IPS DF 19.7 (cell line): ENCODE measurements around the gene TMEM217.

ENCODE experiments used
- DNase-seq: peaks from one replicate; pipeline ENCODE4 v3.0.0-alpha.2; 2013; ENCODE audit warnings: low read depth, low spot score

Gene TMEM217

GRCh38 chr6:37280162-37280887 is 22.4 kb upstream of the TMEM217 start:
- no peak for DNase-seq

GRCh38 chr6:37279366-37280134 is 21.6 kb upstream of the TMEM217 start:
- no peak for DNase-seq

- no peak for DNase-seq
These were observed 19.1 kb upstream of the TMEM217 start for GRCh38 chr6:37277001-37277409.

GRCh38 chr6:37275350-37275749 is 17.4 kb upstream of the TMEM217 start:
- no peak for DNase-seq

GRCh38 chr6:37273690-37274089 is 15.7 kb upstream of the TMEM217 start:
- no peak for DNase-seq

GRCh38 chr6:37272834-37273566 is 15.1 kb upstream of the TMEM217 start:
- no peak for DNase-seq

- no peak for DNase-seq
These were observed 11.2 kb upstream of the TMEM217 start for GRCh38 chr6:37269105-37269504.

GRCh38 chr6:37265860-37266259 is 7.9 kb upstream of the TMEM217 start:
- DNase-seq, result no peak

- no peak for DNase-seq
These were observed 7.1 kb upstream of the TMEM217 start for GRCh38 chr6:37265001-37265400.

- DNase-seq, result no peak
These were observed 4.6 kb upstream of the TMEM217 start for GRCh38 chr6:37262446-37263026.

GRCh38 chr6:37261198-37261597 is 3.3 kb upstream of the TMEM217 start:
- no peak for DNase-seq

- DNase-seq, result no peak
These were observed 2.5 kb upstream of the TMEM217 start for GRCh38 chr6:37260444-37260843.

- no peak for DNase-seq
These were observed 2.1 kb upstream of the TMEM217 start for GRCh38 chr6:37260040-37260439.

- DNase-seq, result no peak
These were observed 1.2 kb upstream of the TMEM217 start for GRCh38 chr6:37259191-37259590.

- no peak for DNase-seq
These were observed 611 bp upstream of the TMEM217 start for GRCh38 chr6:37258405-37259105.

- no peak for DNase-seq
These were observed 667 bp downstream of the TMEM217 start for GRCh38 chr6:37257320-37257633.

GRCh38 chr6:37256692-37257319 is 1.1 kb downstream of the TMEM217 start:
- DNase-seq, result no peak

- DNase-seq, result no peak
These were observed 3.1 kb downstream of the TMEM217 start for GRCh38 chr6:37254881-37255280.

- no peak for DNase-seq
These were observed 4.4 kb downstream of the TMEM217 start for GRCh38 chr6:37253486-37254007.

GRCh38 chr6:37251211-37251780 is 6.6 kb downstream of the TMEM217 start:
- DNase-seq, result no peak
